SK-N-SH (cell line): ENCODE measurements around the gene RSU1. TPM values are rescaled to one million over a fixed set of nuclear protein-coding genes. Genes with fewer than 3 reads are reported as not detected.

Experiments
- CTCF ChIA-PET: fragments of 300-600, 350-600 bp; formaldehyde crosslinking; extraction: SDS; loops from one replicate; lab custom pipeline; 2021; lab: Yijun Ruan, JAX
- POLR2A ChIA-PET: fragments of 350-600 bp; sonication (Branson Sonifier 250); formaldehyde crosslinking; extraction: SDS; loops from one replicate; lab custom pipeline; 2020; ENCODE audit warnings: antibody characterized with exemption, inconsistent platforms; lab: Yijun Ruan, JAX
- DNase-seq: peaks from one replicate; pipeline ENCODE4 v3.0.0; 2012
- H2AFZ ChIP-seq: fragments of 200-600 bp; sonication (generic); 2 replicates; pipeline ENCODE4 v1.8.1; 2016; ENCODE audit warnings: antibody characterized with exemption, mild to moderate bottlenecking, low read depth
- H3F3A ChIP-seq: fragments of 200-600 bp; sonication (generic); replicated peaks from 2 replicates; pipeline ENCODE3; 2016; ENCODE audit warnings: antibody characterized with exemption, mild to moderate bottlenecking; ENCODE audit not compliant: insufficient read depth
- H3K27ac ChIP-seq, 2 experiments: fragments of 200-500 bp in 1 of 2; fragments of 200-600 bp in 1 of 2; sonication (Bioruptor generic) in 1 of 2; sonication (generic), shearing (Covaris generic) in 1 of 2; 2 replicates each; pipeline versions ENCODE4 v1.5.1 to v1.6.1; 2014 to 2016; ENCODE audit warnings: low read depth in 2 of 2, inconsistent platforms in 1 of 2, low read length in 1 of 2, mild to moderate bottlenecking in 1 of 2, mixed read lengths in 1 of 2
- H3K27me3 ChIP-seq: fragments of 200-600 bp; sonication (generic), shearing (Covaris generic); 2 replicates; pipeline ENCODE4 v1.6.1; 2016; ENCODE audit warnings: mixed run types; ENCODE audit not compliant: insufficient read depth
- H3K36me3 ChIP-seq, 2 experiments: fragments of 200-500 bp in 1 of 2; fragments of 200-600 bp in 1 of 2; sonication (Bioruptor generic) in 1 of 2; sonication (generic) in 1 of 2; replicated peaks in 1 of 2; 2 replicates each; pipeline versions ENCODE3 to v1.5.1; 2014 to 2016; ENCODE audit warnings: low read length in 1 of 2, mild to moderate bottlenecking in 1 of 2; ENCODE audit not compliant: insufficient read depth in 2 of 2, control insufficient read depth in 1 of 2
- H3K4me1 ChIP-seq, 2 experiments: fragments of 200-500 bp in 1 of 2; fragments of 200-600 bp in 1 of 2; sonication (Bioruptor generic) in 1 of 2; sonication (generic), shearing (Covaris generic) in 1 of 2; 2 replicates each; pipeline versions ENCODE4 v1.5.1 to v1.6.1; 2014 to 2016; ENCODE audit warnings: low read depth in 1 of 2, low read length in 1 of 2, mixed run types in 1 of 2; ENCODE audit not compliant: insufficient read depth in 2 of 2, control insufficient read depth in 1 of 2
- H3K4me2 ChIP-seq: fragments of 200-600 bp; sonication (generic), shearing (Covaris generic); 2 replicates; pipeline ENCODE4 v1.6.1; 2017; ENCODE audit warnings: mixed run types
- H3K4me3 ChIP-seq, 2 experiments: fragments of 200-500 bp in 1 of 2; fragments of 200-600 bp in 1 of 2; sonication (Bioruptor generic) in 1 of 2; sonication (generic), shearing (Covaris generic) in 1 of 2; 2 replicates each; pipeline versions ENCODE4 v1.5.1 to v1.8.1; 2014 to 2016; ENCODE audit warnings: low read depth in 2 of 2, inconsistent platforms in 1 of 2, low read length in 1 of 2, mild to moderate bottlenecking in 1 of 2, mixed read lengths in 1 of 2, moderate library complexity in 1 of 2
- H3K79me2 ChIP-seq: fragments of 200-600 bp; sonication (generic); 2 replicates; pipeline ENCODE4 v1.8.1; 2017; ENCODE audit warnings: mild to moderate bottlenecking; ENCODE audit not compliant: insufficient read depth
- H3K9ac ChIP-seq: fragments of 200-600 bp; sonication (generic); 2 replicates; pipeline ENCODE4 v1.6.1; 2017; ENCODE audit warnings: mixed run types
- H3K9me2 ChIP-seq: fragments of 200-600 bp; sonication (generic); 2 replicates; pipeline ENCODE4 v1.6.1; 2017; ENCODE audit warnings: mixed run types
- H3K9me3 ChIP-seq: fragments of 200-600 bp; sonication (generic); 2 replicates; pipeline ENCODE4 v1.6.1; 2017; ENCODE audit warnings: mixed run types, mild to moderate bottlenecking, moderate library complexity
- H4K20me1 ChIP-seq: fragments of 200-600 bp; sonication (generic); 2 replicates; pipeline ENCODE4 v1.6.1; 2017; ENCODE audit warnings: mild to moderate bottlenecking, mixed run types; ENCODE audit not compliant: insufficient read depth
- EZH2phosphoT487 ChIP-seq: fragments of 200-600 bp; sonication (generic); IDR thresholded peaks from 2 replicates; pipeline ENCODE4 v1.6.1; 2017; ENCODE audit warnings: low read depth, mixed run types, mild to moderate bottlenecking, antibody characterized with exemption, moderate library complexity, borderline replicate concordance
- FOSL2 ChIP-seq: IDR thresholded peaks from 2 replicates; pipeline ENCODE4 v1.4.0; 2012; ENCODE audit warnings: low read depth, mild to moderate bottlenecking, moderate library complexity, borderline replicate concordance
- FOXJ3 ChIP-seq: sonication (generic); formaldehyde crosslinking; IDR thresholded peaks from 2 replicates; pipeline ENCODE4 v1.5.1; 2020; ENCODE audit warnings: mild to moderate bottlenecking, missing genetic modification reagents
- FOXM1 ChIP-seq: IDR thresholded peaks from 2 replicates; pipeline ENCODE4 v1.4.0; 2012; ENCODE audit warnings: low read depth, mild to moderate bottlenecking
- GABPA ChIP-seq: IDR thresholded peaks from 2 replicates; pipeline ENCODE4 v1.4.0; 2012; ENCODE audit warnings: low read depth, mild to moderate bottlenecking
- IRF3 ChIP-seq: fragments of 150-350 bp; IDR thresholded peaks from 2 replicates; pipeline ENCODE4 v1.6.1; 2016; ENCODE audit warnings: mild to moderate bottlenecking, low read depth, low read length
- JUND ChIP-seq: IDR thresholded peaks from 2 replicates; pipeline ENCODE4 v1.4.0; 2012
- MEF2A ChIP-seq: IDR thresholded peaks from 2 replicates; pipeline ENCODE4 v1.4.0; 2012; ENCODE audit warnings: low read depth, borderline replicate concordance
- RAD21 ChIP-seq: IDR thresholded peaks from 2 replicates; pipeline ENCODE4 v1.6.1; 2012; ENCODE audit warnings: mild to moderate bottlenecking, low read length
- RXRA ChIP-seq: IDR thresholded peaks from 2 replicates; pipeline ENCODE4 v1.4.0; 2012; ENCODE audit warnings: low read depth, mild to moderate bottlenecking, borderline replicate concordance
- SIN3A ChIP-seq: IDR thresholded peaks from 2 replicates; pipeline ENCODE4 v1.6.1; 2012; ENCODE audit warnings: low read depth, mild to moderate bottlenecking, low read length, moderate library complexity, borderline replicate concordance
- SMC3 ChIP-seq: IDR thresholded peaks from 2 replicates; pipeline ENCODE4 v1.6.1; 2012; ENCODE audit warnings: low read depth, low read length, improper control_type of control experiment
- TCF12 ChIP-seq: IDR thresholded peaks from 2 replicates; pipeline ENCODE4 v1.4.0; 2012
- YY1 ChIP-seq: IDR thresholded peaks from 2 replicates; pipeline ENCODE4 v1.4.0; 2012; ENCODE audit warnings: low read depth, mild to moderate bottlenecking
- ZBTB33 ChIP-seq: IDR thresholded peaks from 2 replicates; pipeline ENCODE4 v1.4.0; 2012; ENCODE audit warnings: low read depth, borderline replicate concordance
- WGBS: methylation state at CpG from one replicate; pipeline ENCODE4 v1.1.6; 2017; ENCODE audit warnings: low lambda C conversion rate; 5-methylcytosine and 5-hydroxymethylcytosine counted together
- polyA plus RNA-seq, 3 experiments: library from polyadenylated mRNA; depleted of rRNA; stranded (reverse); fragments of >200 nt; gene quantifications; 2 replicates each; pipeline ENCODE4 v1.2.3, GENCODE V29; 2012
- TF ChIP-seq, protein P1 (sequence below): IDR thresholded peaks from 2 replicates; pipeline ENCODE4 v1.4.0; 2012; ENCODE audit warnings: low read depth

RSU1 gene
- polyA plus RNA-seq, 1 of the 3 experiments (the other 2 are of a cell fraction), result 59.8 TPM

- Histone ChIP-seq H3K9ac (peak overlapping the region; percentile 16; the same call in 1 of the 2 replicates), H3K4me1 (peaks cover 20 to 36% of the 10 kb centered on the region in 2 experiments), H3F3A (peaks cover 40% of the 10 kb centered on the region), H3K36me3 (no peaks in the 10 kb centered on the region), H3K9me3 (no peaks in the 10 kb centered on the region), H3K9me2 (no peaks in the 10 kb centered on the region), H3K4me2 (no peak overlapping the region), H3K27ac (peak overlapping the region in 1 of 2 experiments; percentile 58; a peak in 3 of 4 replicates), H4K20me1 (no peaks in the 10 kb centered on the region), H3K27me3 (no peaks in the 10 kb centered on the region), H3K4me3 (no peak overlapping the region), H2AFZ (no peak overlapping the region), H3K79me2 (no peaks in the 10 kb centered on the region)
- ChIA-PET CTCF (interaction anchor here (0.7 to 2.9 kb wide), 25 partner anchors 8 to 581 kb away, joined by 3 to 34 read pairs (median 4); no protein-coding TSS in a partner anchor), POLR2A (interaction anchor here (0.8 kb wide), 1 partner anchor 349 kb away, joined by 3 read pairs; the partner anchor contains the start of gene TRDMT1)
- no peak for DNase-seq
- TF ChIP-seq ZBTB33, result no peak
- no peak for TF ChIP-seq TCF12
- no peak for TF ChIP-seq FOXM1
- TF ChIP-seq, protein P1, sequence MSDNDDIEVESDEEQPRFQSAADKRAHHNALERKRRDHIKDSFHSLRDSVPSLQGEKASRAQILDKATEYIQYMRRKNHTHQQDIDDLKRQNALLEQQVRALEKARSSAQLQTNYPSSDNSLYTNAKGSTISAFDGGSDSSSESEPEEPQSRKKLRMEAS, result no peak
- TF ChIP-seq JUND, result no peak
- no peak for TF ChIP-seq IRF3
- TF ChIP-seq RXRA, result no peak
- TF ChIP-seq GABPA, result no peak
- no peak for TF ChIP-seq MEF2A
- TF ChIP-seq YY1, result no peak
- TF ChIP-seq EZH2phosphoT487, result no peak
- TF ChIP-seq FOXJ3 (CRISPR knock-in tag), result no peak
- TF ChIP-seq SMC3, result no peak
- TF ChIP-seq FOSL2, result no peak
- TF ChIP-seq RAD21, result no peak
- TF ChIP-seq SIN3A, result no peak
- 76% methylated on average over 2 of the region's 2 CpGs for WGBS
Measured at GRCh38 chr10:16852624-16853023, 35.4 kb upstream of the RSU1 start.
